IPS-18a (cell line): ENCODE measurements around the gene SEMA3E.

Experiments
- H3K27ac ChIP-seq: one replicate; pipeline ENCODE4 v1.5.1; 2013; ENCODE audit warnings: low read length
- H3K27me3 ChIP-seq: one replicate; pipeline ENCODE4 v1.6.1; 2013; ENCODE audit warnings: mild to moderate bottlenecking, low read length; ENCODE audit not compliant: control insufficient read depth, insufficient read depth
- H3K36me3 ChIP-seq: one replicate; pipeline ENCODE4 v1.6.1; 2013; ENCODE audit warnings: low read depth, low read length; ENCODE audit not compliant: control insufficient read depth
- H3K4me1 ChIP-seq: one replicate; pipeline ENCODE4 v1.6.1; 2013; ENCODE audit warnings: low read depth, low read length; ENCODE audit not compliant: control insufficient read depth
- H3K4me3 ChIP-seq: one replicate; pipeline ENCODE4 v1.5.1; 2013; ENCODE audit warnings: low read length
- H3K9ac ChIP-seq: one replicate; pipeline ENCODE4 v1.6.1; 2013; ENCODE audit warnings: mild to moderate bottlenecking, low read length, moderate library complexity
- H3K9me3 ChIP-seq: one replicate; pipeline ENCODE4 v1.6.1; 2013; ENCODE audit warnings: low read depth, low read length; ENCODE audit not compliant: control insufficient read depth

SEMA3E gene

GRCh38 chr7:83547526-83547925 lies 101.4 kb downstream of the SEMA3E start:
- Histone ChIP-seq H3K27ac (no peak overlapping the region), H3K9me3 (no peaks in the 10 kb centered on the region)

GRCh38 chr7:83546586-83546985 lies 102.4 kb downstream of the SEMA3E start:
- Histone ChIP-seq H3K27me3 (no peaks in the 10 kb centered on the region), H3K36me3 (no peaks in the 10 kb centered on the region), H3K27ac (no peak overlapping the region), H3K9me3 (no peaks in the 10 kb centered on the region), H3K4me1 (no peaks in the 10 kb centered on the region), H3K4me3 (no peak overlapping the region), H3K9ac (no peak overlapping the region)

More at GRCh38 chr7:83547526-83547925, 101.4 kb downstream of the SEMA3E start:
- Histone ChIP-seq H3K4me3 (no peak overlapping the region), H3K27me3 (no peaks in the 10 kb centered on the region), H3K36me3 (no peaks in the 10 kb centered on the region), H3K9ac (no peak overlapping the region), H3K4me1 (no peaks in the 10 kb centered on the region)

- Histone ChIP-seq H3K27me3 (no peaks in the 10 kb centered on the region), H3K36me3 (no peaks in the 10 kb centered on the region), H3K4me3 (no peak overlapping the region), H3K9ac (no peak overlapping the region), H3K4me1 (no peaks in the 10 kb centered on the region), H3K27ac (no peak overlapping the region), H3K9me3 (no peaks in the 10 kb centered on the region)
These were observed 107.6 kb downstream of the SEMA3E start for GRCh38 chr7:83541187-83541960.

- Histone ChIP-seq H3K36me3 (no peaks in the 10 kb centered on the region), H3K27ac (no peak overlapping the region), H3K4me1 (no peaks in the 10 kb centered on the region), H3K9ac (no peak overlapping the region), H3K4me3 (no peak overlapping the region), H3K9me3 (no peaks in the 10 kb centered on the region), H3K27me3 (no peaks in the 10 kb centered on the region)
These were observed 114.5 kb downstream of the SEMA3E start for GRCh38 chr7:83534488-83534887.

- Histone ChIP-seq H3K27ac (no peak overlapping the region), H3K9me3 (no peaks in the 10 kb centered on the region), H3K36me3 (no peaks in the 10 kb centered on the region)
These were observed 116.7 kb downstream of the SEMA3E start for GRCh38 chr7:83532219-83532618.

GRCh38 chr7:83531766-83532165 lies 117.2 kb downstream of the SEMA3E start:
- H3K27ac ChIP-seq = no peak overlapping the region
- no peaks in the 10 kb centered on the region for H3K27me3 ChIP-seq
- no peak overlapping the region for H3K9ac ChIP-seq
- no peaks in the 10 kb centered on the region for H3K9me3 ChIP-seq
- H3K36me3 ChIP-seq = no peaks in the 10 kb centered on the region
- no peak overlapping the region for H3K4me3 ChIP-seq
- H3K4me1 ChIP-seq = no peaks in the 10 kb centered on the region

More at GRCh38 chr7:83532219-83532618, 116.7 kb downstream of the SEMA3E start:
- Histone ChIP-seq H3K27me3 (no peaks in the 10 kb centered on the region), H3K4me3 (no peak overlapping the region), H3K9ac (no peak overlapping the region), H3K4me1 (no peaks in the 10 kb centered on the region)

- Histone ChIP-seq H3K27ac (no peak overlapping the region), H3K4me3 (no peak overlapping the region), H3K9ac (no peak overlapping the region), H3K27me3 (no peaks in the 10 kb centered on the region), H3K36me3 (no peaks in the 10 kb centered on the region), H3K4me1 (no peaks in the 10 kb centered on the region), H3K9me3 (no peaks in the 10 kb centered on the region)
These were observed 120.0 kb downstream of the SEMA3E start for GRCh38 chr7:83528925-83529423.

GRCh38 chr7:83524277-83525075 lies 124.5 kb downstream of the SEMA3E start:
- Histone ChIP-seq H3K4me3 (no peak overlapping the region), H3K9me3 (no peaks in the 10 kb centered on the region), H3K27me3 (no peaks in the 10 kb centered on the region), H3K4me1 (no peaks in the 10 kb centered on the region), H3K9ac (no peak overlapping the region), H3K36me3 (no peaks in the 10 kb centered on the region), H3K27ac (no peak overlapping the region)

- H3K9ac ChIP-seq = no peak overlapping the region
- no peaks in the 10 kb centered on the region for H3K27me3 ChIP-seq
- H3K4me1 ChIP-seq = peaks cover 15% of the 10 kb centered on the region
- no peak overlapping the region for H3K27ac ChIP-seq
- H3K9me3 ChIP-seq = no peaks in the 10 kb centered on the region
- no peak overlapping the region for H3K4me3 ChIP-seq
- no peaks in the 10 kb centered on the region for H3K36me3 ChIP-seq
These were observed 128.2 kb downstream of the SEMA3E start for GRCh38 chr7:83520726-83521125.

- Histone ChIP-seq H3K9me3 (no peaks in the 10 kb centered on the region), H3K4me1 (peaks cover 15% of the 10 kb centered on the region), H3K27me3 (no peaks in the 10 kb centered on the region), H3K36me3 (no peaks in the 10 kb centered on the region), H3K27ac (no peak overlapping the region), H3K9ac (no peak overlapping the region), H3K4me3 (no peak overlapping the region)
These were observed 129.7 kb downstream of the SEMA3E start for GRCh38 chr7:83519240-83519639.

- no peak overlapping the region for H3K27ac ChIP-seq
- H3K4me3 ChIP-seq = no peak overlapping the region
These were observed 131.8 kb downstream of the SEMA3E start for GRCh38 chr7:83517035-83517700.

More at GRCh38 chr7:83517035-83517700, 131.8 kb downstream of the SEMA3E start:
- Histone ChIP-seq H3K36me3 (no peaks in the 10 kb centered on the region), H3K9me3 (no peaks in the 10 kb centered on the region), H3K4me1 (peaks cover 21% of the 10 kb centered on the region), H3K9ac (no peak overlapping the region), H3K27me3 (no peaks in the 10 kb centered on the region)
